Uterus (tissue), 4 donors: ENCODE results near the gene ADSL. TPM values are rescaled to one million over a fixed set of nuclear protein-coding genes. Genes with fewer than 3 reads are reported as not detected.

Experiments used
- DNase-seq, 2 donors: peaks; one replicate each; pipeline ENCODE4 v3.0.0-alpha.2; 2019 to 2020
- H3K27ac ChIP-seq, 2 donors: fragments of 200-600 bp; sonication (generic); 1 replicate in 1 of 2; 2 replicates in 1 of 2; pipeline ENCODE4 v1.5.1; 2016 to 2018
- H3K27me3 ChIP-seq, 2 donors: fragments of 200-600 bp; sonication (generic); one replicate each; pipeline ENCODE4 v1.5.1; 2018 to 2019; ENCODE audit warnings: control low read depth in 1 of 2
- H3K36me3 ChIP-seq, 2 donors: fragments of 200-600 bp; sonication (generic); one replicate each; pipeline ENCODE4 v1.5.1; 2019; ENCODE audit warnings: control low read depth in 1 of 2
- H3K4me1 ChIP-seq, 2 donors: fragments of 200-600 bp; sonication (generic); one replicate each; pipeline ENCODE4 v1.5.1; 2018 to 2019; ENCODE audit warnings: control low read depth in 1 of 2
- H3K4me3 ChIP-seq, 2 donors: fragments of 200-600 bp; sonication (generic); 1 replicate in 1 of 2; 2 replicates in 1 of 2; pipeline ENCODE4 v1.5.1; 2018 to 2019; ENCODE audit warnings: mild to moderate bottlenecking in 1 of 2
- H3K9me3 ChIP-seq, 2 donors: fragments of 200-600 bp; sonication (generic); one replicate each; pipeline ENCODE4 v1.5.1; 2019; ENCODE audit warnings: control low read depth in 1 of 2
- POLR2A ChIP-seq, 2 donors: fragments of 450-650 bp; IDR thresholded peaks; one replicate each; pipeline ENCODE4 v1.6.1; 2016; ENCODE audit warnings: antibody characterized with exemption in 2 of 2, mild to moderate bottlenecking in 1 of 2, moderate library complexity in 1 of 2
- intact Hi-C: fragments of 100-400 bp; cut with DNase I; formaldehyde crosslinking; loops from one replicate; pipeline ENCODE4 v1.15.1; 2023; ENCODE audit warnings: low total_unique reads
- total RNA-seq, 4 donors: library from RNA; depleted of rRNA in 3 of 4; stranded (reverse); fragments of >200 nt in 3 of 4; gene quantifications; one replicate each; pipeline versions ENCODE4 v1.1.0 to v1.2.4, GENCODE V29; 2014 to 2023
- TF ChIP-seq, protein P1 (sequence below), 4 experiments: fragments of 200-600 bp in 2 of 4; fragments of 450-650 bp in 2 of 4; sonication (generic) in 2 of 4; IDR thresholded peaks; one replicate each; pipeline ENCODE4 v1.5.1; 2016 to 2019; ENCODE audit warnings: antibody characterized with exemption in 4 of 4, mild to moderate bottlenecking in 2 of 4, moderate library complexity in 1 of 4
- donor health status: DM: yes; HTN: yes; CAD: no.

The ADSL gene
- total RNA-seq, 4 donors from 2014 or later, result 28.5 to 151 (median 79.5) TPM

DNA sequence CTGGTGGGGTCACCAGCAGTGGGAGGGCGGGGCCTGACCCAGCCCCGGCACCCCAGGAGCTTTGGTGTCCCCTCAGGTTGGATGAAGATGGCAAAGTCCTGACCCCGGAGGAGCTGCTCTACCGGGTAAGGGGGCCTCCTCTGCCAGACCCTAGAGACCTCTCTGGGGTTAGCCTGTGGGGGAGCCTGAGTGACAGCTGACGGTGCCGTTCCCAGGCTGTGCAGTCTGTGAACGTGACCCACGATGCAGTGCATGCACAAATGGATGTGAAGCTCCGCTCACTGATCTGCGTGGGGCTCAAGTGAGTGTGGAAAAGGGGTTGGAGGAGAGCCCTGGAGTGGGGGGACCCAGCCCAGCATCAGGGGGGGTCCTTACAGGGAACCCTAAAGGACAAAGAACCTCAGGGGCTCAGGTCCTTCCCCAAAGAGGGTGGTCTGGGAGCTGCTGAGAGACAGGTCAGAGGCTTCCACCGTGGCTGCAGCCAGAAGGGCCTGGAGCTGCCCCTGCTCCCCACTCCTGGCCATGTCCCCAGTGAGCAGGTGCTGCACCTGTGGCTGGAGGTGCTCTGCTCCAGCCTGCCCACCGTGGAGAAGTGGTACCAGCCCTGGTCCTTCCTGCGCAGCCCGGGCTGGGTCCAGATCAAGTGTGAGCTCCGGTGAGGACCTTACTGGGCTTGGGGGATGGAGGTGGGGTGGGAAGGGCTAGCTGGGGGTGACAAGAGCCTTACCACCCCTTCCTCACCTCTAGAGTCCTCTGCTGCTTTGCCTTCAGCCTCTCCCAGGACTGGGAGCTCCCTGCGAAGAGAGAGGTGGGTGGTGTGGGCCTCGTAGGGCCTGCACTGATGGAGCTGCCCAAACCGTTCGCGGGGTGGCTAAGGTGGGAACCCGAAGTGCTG is 62.7 kb downstream of the ADSL start:
- Histone ChIP-seq H3K4me1 (no peaks in the 10 kb centered on the region), H3K9me3 (no peaks in the 10 kb centered on the region), H3K27ac (no peak overlapping the region), H3K4me3 (no peak overlapping the region), H3K27me3 (no peaks in the 10 kb centered on the region), H3K36me3 (no peaks in the 10 kb centered on the region)
- intact Hi-C loops, result no loop called here
- DNase-seq, result no peak
- TF ChIP-seq POLR2A (IDR thresholded peaks at IDR 0.05), result no peak
- TF ChIP-seq, protein P1, sequence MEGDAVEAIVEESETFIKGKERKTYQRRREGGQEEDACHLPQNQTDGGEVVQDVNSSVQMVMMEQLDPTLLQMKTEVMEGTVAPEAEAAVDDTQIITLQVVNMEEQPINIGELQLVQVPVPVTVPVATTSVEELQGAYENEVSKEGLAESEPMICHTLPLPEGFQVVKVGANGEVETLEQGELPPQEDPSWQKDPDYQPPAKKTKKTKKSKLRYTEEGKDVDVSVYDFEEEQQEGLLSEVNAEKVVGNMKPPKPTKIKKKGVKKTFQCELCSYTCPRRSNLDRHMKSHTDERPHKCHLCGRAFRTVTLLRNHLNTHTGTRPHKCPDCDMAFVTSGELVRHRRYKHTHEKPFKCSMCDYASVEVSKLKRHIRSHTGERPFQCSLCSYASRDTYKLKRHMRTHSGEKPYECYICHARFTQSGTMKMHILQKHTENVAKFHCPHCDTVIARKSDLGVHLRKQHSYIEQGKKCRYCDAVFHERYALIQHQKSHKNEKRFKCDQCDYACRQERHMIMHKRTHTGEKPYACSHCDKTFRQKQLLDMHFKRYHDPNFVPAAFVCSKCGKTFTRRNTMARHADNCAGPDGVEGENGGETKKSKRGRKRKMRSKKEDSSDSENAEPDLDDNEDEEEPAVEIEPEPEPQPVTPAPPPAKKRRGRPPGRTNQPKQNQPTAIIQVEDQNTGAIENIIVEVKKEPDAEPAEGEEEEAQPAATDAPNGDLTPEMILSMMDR (IDR thresholded peaks at IDR 0.05), result no peak

DNA sequence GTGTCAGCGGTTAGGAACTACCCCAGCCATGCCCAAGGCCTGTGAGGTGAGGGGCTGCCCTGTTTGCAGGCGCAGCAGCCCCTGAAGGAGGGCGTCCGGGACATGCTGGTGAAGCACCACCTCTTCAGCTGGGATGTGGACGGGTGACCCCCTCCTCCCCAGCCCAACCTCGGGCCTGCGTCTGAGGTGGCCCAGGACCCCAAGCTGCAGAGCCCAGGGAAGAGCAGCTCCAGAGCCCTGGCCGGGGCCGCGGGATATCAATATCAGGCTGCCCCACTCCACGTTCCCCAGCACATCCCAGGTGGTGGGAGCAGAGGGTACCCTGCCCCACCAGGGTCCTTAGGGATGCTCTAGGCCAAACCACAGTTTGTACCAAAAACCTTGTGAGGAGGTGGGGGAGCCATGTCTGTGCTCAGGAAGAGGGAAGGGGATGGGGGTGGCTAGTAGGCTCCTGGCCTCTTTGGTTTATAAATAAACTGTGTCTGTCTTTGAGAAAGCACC is 63.4 kb downstream of the ADSL start:
- intact Hi-C loops, result no loop called here
- no peaks in the 10 kb centered on the region for H3K36me3 ChIP-seq

DNA sequence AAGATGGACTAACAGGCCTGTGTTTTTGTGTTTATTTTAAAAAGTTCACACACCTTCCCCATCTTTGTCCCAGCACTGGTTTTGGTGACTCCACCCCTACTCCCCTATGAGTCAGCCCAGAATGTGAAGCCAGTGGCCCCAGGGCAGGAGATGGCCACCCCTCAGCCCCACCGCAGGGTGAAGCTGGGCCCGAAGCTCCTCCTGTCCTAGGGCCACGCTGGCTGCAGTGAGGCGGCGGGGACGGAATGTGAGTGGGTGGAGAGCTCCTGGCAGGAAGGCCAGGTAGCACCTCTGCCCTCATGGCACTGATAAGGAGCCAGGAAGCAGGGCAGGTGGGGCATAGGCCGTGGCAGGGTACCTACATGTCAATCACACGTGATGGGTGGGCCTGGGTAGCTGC is 64.0 kb downstream of the ADSL start:
- H3K27me3 ChIP-seq, result no peaks in the 10 kb centered on the region
- H3K9me3 ChIP-seq, result no peaks in the 10 kb centered on the region
- no peak overlapping the region for H3K27ac ChIP-seq
- no peaks in the 10 kb centered on the region for H3K36me3 ChIP-seq
- no peak overlapping the region for H3K4me3 ChIP-seq
- intact Hi-C loops, result no loop called here
- TF ChIP-seq, protein P1 (IDR thresholded peaks at IDR 0.05), result no peak
- TF ChIP-seq POLR2A (IDR thresholded peaks at IDR 0.05), result no peak
- no peaks in the 10 kb centered on the region for H3K4me1 ChIP-seq
- DNase-seq, result no peak

More for the DNA sequence above, 63.4 kb downstream of the ADSL start:
- Histone ChIP-seq H3K27ac (no peak overlapping the region), H3K9me3 (no peaks in the 10 kb centered on the region), H3K4me3 (no peak overlapping the region), H3K27me3 (no peaks in the 10 kb centered on the region), H3K4me1 (no peaks in the 10 kb centered on the region)
- TF ChIP-seq, protein P1 (IDR thresholded peaks at IDR 0.05), result no peak
- no peak for TF ChIP-seq POLR2A (IDR thresholded peaks at IDR 0.05)
- no peak for DNase-seq

DNA sequence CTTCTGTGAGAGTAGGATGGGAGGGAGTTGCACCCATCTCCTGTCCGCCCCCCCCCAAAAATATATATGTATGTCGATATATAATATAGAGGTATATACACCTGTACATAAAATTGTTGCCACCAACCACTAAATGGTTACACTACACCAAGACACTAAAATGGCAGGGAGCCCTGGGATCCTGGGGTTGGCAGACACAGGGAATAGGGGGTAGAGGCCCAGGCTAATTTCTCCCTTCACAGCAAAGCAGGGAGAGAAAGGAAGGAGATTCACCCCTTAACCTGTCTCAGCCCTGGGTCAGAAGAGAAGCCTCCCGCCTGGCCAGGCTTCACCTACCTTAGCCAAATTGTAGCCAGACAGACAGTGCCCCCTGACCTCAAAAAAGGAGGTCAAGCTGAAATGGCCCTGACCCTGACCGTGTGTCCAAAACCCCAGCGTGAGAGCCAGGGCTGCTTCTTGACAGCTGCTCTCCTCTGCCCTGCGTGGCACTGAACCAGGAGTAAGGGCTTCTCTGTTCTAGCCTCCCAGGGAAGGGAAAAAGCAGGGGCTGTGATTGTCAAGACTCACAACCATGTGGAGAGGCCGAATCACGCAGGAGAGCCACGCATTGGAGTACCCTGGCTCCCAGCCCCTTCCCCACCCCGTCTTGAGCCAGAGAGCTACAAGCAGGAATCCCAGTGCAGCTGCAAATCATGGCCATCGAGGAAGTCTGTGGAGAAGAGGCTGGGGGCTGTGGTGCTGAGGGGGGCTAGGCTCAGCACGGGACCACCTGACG is 64.6 kb downstream of the ADSL start:
- no peaks in the 10 kb centered on the region for H3K9me3 ChIP-seq
- intact Hi-C loops, result no loop called here
- DNase-seq, result no peak
- H3K4me1 ChIP-seq, result no peaks in the 10 kb centered on the region
- TF ChIP-seq, protein P1 (IDR thresholded peaks at IDR 0.05), result no peak
- TF ChIP-seq POLR2A (IDR thresholded peaks at IDR 0.05), result no peak
- no peaks in the 10 kb centered on the region for H3K27me3 ChIP-seq
- no peak overlapping the region for H3K4me3 ChIP-seq
- H3K27ac ChIP-seq, result no peak overlapping the region
- no peaks in the 10 kb centered on the region for H3K36me3 ChIP-seq

DNA sequence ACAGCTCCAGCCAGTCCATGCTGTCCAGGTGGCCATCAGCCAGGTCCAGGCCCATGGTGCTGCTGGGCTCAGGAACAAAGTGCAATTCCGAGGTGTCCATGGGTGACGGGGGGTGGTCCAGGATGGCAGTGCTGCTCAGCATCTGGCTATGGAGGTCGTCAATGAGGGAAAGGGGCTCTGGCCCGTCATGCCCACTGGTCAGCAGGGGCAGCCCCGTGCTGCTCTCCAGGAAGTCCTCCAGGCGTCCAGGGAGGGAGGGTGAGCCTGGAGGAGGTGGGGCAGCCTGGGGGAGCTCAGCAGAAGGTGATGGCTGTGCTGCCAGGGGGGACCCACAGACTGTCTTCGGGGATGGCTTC is 65.2 kb downstream of the ADSL start:
- Histone ChIP-seq H3K27ac (no peak overlapping the region), H3K9me3 (no peaks in the 10 kb centered on the region), H3K4me3 (no peak overlapping the region), H3K27me3 (no peaks in the 10 kb centered on the region), H3K36me3 (no peaks in the 10 kb centered on the region), H3K4me1 (no peaks in the 10 kb centered on the region)
- no peak for TF ChIP-seq POLR2A (IDR thresholded peaks at IDR 0.05)
- TF ChIP-seq, protein P1 (IDR thresholded peaks at IDR 0.05), result no peak
- DNase-seq, result no peak
- intact Hi-C loops, result no loop called here
